KMS-11 (cell line): Measurements from ENCODE around the gene UNC13A.

Experiments used
- H2AFZ ChIP-seq: fragments of 200-600 bp; sonication (generic); 2 replicates; pipeline ENCODE4 v1.6.1; 2016; ENCODE audit warnings: antibody characterized with exemption, mixed run types, low read depth
- H3K27ac ChIP-seq: fragments of 200-600 bp; sonication (generic); 2 replicates; pipeline ENCODE4 v1.6.1; 2016; ENCODE audit warnings: mild to moderate bottlenecking, mixed run types
- H3K27me3 ChIP-seq: fragments of 200-600 bp; sonication (generic); 2 replicates; pipeline ENCODE4 v1.6.1; 2017; ENCODE audit warnings: mild to moderate bottlenecking, low read depth, mixed run types, moderate library complexity; ENCODE audit not compliant: insufficient read depth
- H3K36me3 ChIP-seq: fragments of 200-600 bp; sonication (generic); 2 replicates; pipeline ENCODE4 v1.6.1; 2017; ENCODE audit warnings: mild to moderate bottlenecking, mixed run types; ENCODE audit not compliant: insufficient read depth
- H3K4me1 ChIP-seq: fragments of 200-600 bp; sonication (generic); 2 replicates; pipeline ENCODE4 v1.6.1; 2016; ENCODE audit warnings: mild to moderate bottlenecking, low read depth, mixed run types; ENCODE audit not compliant: poor library complexity, severe bottlenecking
- H3K4me2 ChIP-seq: fragments of 200-600 bp; sonication (generic); 2 replicates; pipeline ENCODE4 v1.7.0; 2016; ENCODE audit warnings: mild to moderate bottlenecking, mixed run types
- H3K4me3 ChIP-seq: fragments of 200-600 bp; sonication (generic); IDR thresholded peaks from 2 replicates; pipeline ENCODE4 v1.6.1; 2017; ENCODE audit warnings: low read depth, low read length, mixed read lengths; ENCODE audit not compliant: insufficient read depth
- H3K79me2 ChIP-seq: fragments of 200-600 bp; sonication (generic); 2 replicates; pipeline ENCODE4 v1.6.1; 2016; ENCODE audit warnings: low read depth, mixed run types; ENCODE audit not compliant: insufficient read depth
- H3K9ac ChIP-seq: fragments of 200-600 bp; sonication (generic); 2 replicates; pipeline ENCODE4 v1.6.1; 2016; ENCODE audit warnings: mild to moderate bottlenecking, mixed run types
- H4K20me1 ChIP-seq: fragments of 200-600 bp; sonication (generic); 2 replicates; pipeline ENCODE4 v1.6.1; 2016; ENCODE audit warnings: mild to moderate bottlenecking, mixed run types; ENCODE audit not compliant: insufficient read depth
- CTCF ChIP-seq: fragments of 200-600 bp; sonication (generic); conservative IDR thresholded peaks from 2 replicates; pipeline ENCODE4 v1.6.1; 2017; ENCODE audit warnings: low read depth, mild to moderate bottlenecking, antibody characterized with exemption, low read length, moderate library complexity, mixed read lengths

Gene UNC13A

GRCh38 chr19:17676295-17676694 is 11.9 kb downstream of the UNC13A start:
- Histone ChIP-seq H4K20me1 (no peaks in the 10 kb centered on the region), H3K27me3 (peaks cover 72% of the 10 kb centered on the region), H2AFZ (no peak overlapping the region), H3K4me3 (no peak overlapping the region), H3K79me2 (no peaks in the 10 kb centered on the region), H3K4me2 (no peak overlapping the region), H3K9ac (no peak overlapping the region), H3K4me1 (no peaks in the 10 kb centered on the region), H3K27ac (no peak overlapping the region), H3K36me3 (no peaks in the 10 kb centered on the region)
- no peak for TF ChIP-seq CTCF

GRCh38 chr19:17673937-17674799 is 14.0 kb downstream of the UNC13A start:
- TF ChIP-seq CTCF: no peak
- no peaks in the 10 kb centered on the region for H4K20me1 ChIP-seq
- H3K36me3 ChIP-seq: no peaks in the 10 kb centered on the region
- no peaks in the 10 kb centered on the region for H3K4me1 ChIP-seq
- H3K27ac ChIP-seq: no peak overlapping the region
- no peak overlapping the region for H3K9ac ChIP-seq
- H2AFZ ChIP-seq: no peak overlapping the region
- no peak overlapping the region for H3K4me2 ChIP-seq
- H3K27me3 ChIP-seq: peaks cover 63% of the 10 kb centered on the region
- H3K4me3 ChIP-seq: no peak overlapping the region
- no peaks in the 10 kb centered on the region for H3K79me2 ChIP-seq

GRCh38 chr19:17671906-17672305 is 16.2 kb downstream of the UNC13A start:
- H3K27me3 ChIP-seq: peaks cover 65% of the 10 kb centered on the region; the same call in 1 of the 2 replicates
- no peak overlapping the region for H3K27ac ChIP-seq
- no peak overlapping the region for H3K9ac ChIP-seq
- H3K4me2 ChIP-seq: no peak overlapping the region
- no peak overlapping the region for H2AFZ ChIP-seq
- no peak overlapping the region for H3K4me3 ChIP-seq
- H3K79me2 ChIP-seq: no peaks in the 10 kb centered on the region
- H3K4me1 ChIP-seq: no peaks in the 10 kb centered on the region
- H4K20me1 ChIP-seq: no peaks in the 10 kb centered on the region
- TF ChIP-seq CTCF: no peak
- no peaks in the 10 kb centered on the region for H3K36me3 ChIP-seq

GRCh38 chr19:17669419-17669818 is 18.7 kb downstream of the UNC13A start:
- H3K4me2 ChIP-seq: no peak overlapping the region
- H3K4me1 ChIP-seq: no peaks in the 10 kb centered on the region
- H3K27me3 ChIP-seq: peaks cover 67% of the 10 kb centered on the region; the same call in 1 of the 2 replicates
- H3K4me3 ChIP-seq: no peak overlapping the region
- no peak overlapping the region for H3K27ac ChIP-seq
- TF ChIP-seq CTCF: no peak
- H3K36me3 ChIP-seq: no peaks in the 10 kb centered on the region
- no peaks in the 10 kb centered on the region for H3K79me2 ChIP-seq
- H3K9ac ChIP-seq: no peak overlapping the region
- H4K20me1 ChIP-seq: no peaks in the 10 kb centered on the region
- H2AFZ ChIP-seq: no peak overlapping the region
